Upper lobe of left lung (tissue), 6 donors: ENCODE measurements around the gene BEST3. TPM values are rescaled to one million over a fixed set of nuclear protein-coding genes. Genes with fewer than 3 reads are reported as not detected.
"Not testable (repeated sequence)": the region's sequence is repeated elsewhere in the genome, so short reads cannot be mapped to it uniquely, and the experiment has no call there.

ENCODE experiments used
- ATAC-seq, 2 donors: fragments of 200-7000 bp; cut with Tn5 transposase; one replicate each; pipeline ENCODE4 v1.9.1; 2022; ENCODE audit warnings: mild to moderate bottlenecking in 2 of 2, moderate library complexity in 2 of 2; ENCODE audit not compliant: low FRiP score in 2 of 2
- DNase-seq, 2 donors: peaks; one replicate each; pipeline ENCODE4 v3.0.0-alpha.2; 2019 to 2020
- H3K27ac ChIP-seq, 4 donors: fragments of 200-600 bp; sonication (generic); one replicate each; pipeline ENCODE4 v1.5.1; 2016 to 2019
- H3K27me3 ChIP-seq, 4 donors: fragments of 200-600 bp; sonication (generic); one replicate each; pipeline ENCODE4 v1.5.1; 2017 to 2019
- H3K36me3 ChIP-seq, 4 donors: fragments of 200-600 bp; sonication (generic); one replicate each; pipeline ENCODE4 v1.5.1; 2016 to 2019
- H3K4me1 ChIP-seq, 4 donors: fragments of 200-600 bp; sonication (generic); one replicate each; pipeline ENCODE4 v1.5.1; 2018 to 2019
- H3K4me3 ChIP-seq, 4 donors: fragments of 200-600 bp; sonication (generic); one replicate each; pipeline ENCODE4 v1.5.1; 2017 to 2019; ENCODE audit warnings: mild to moderate bottlenecking in 2 of 4, moderate library complexity in 1 of 4
- H3K9me3 ChIP-seq, 4 donors: fragments of 200-600 bp; sonication (generic); one replicate each; pipeline ENCODE4 v1.5.1; 2018 to 2019
- EP300 ChIP-seq, 4 donors: sonication (generic); formaldehyde crosslinking; IDR thresholded peaks; one replicate each; pipeline ENCODE4 v1.5.1; 2017; ENCODE audit warnings: antibody characterized with exemption in 4 of 4, control low read depth in 2 of 4
- POLR2A ChIP-seq, 4 donors: fragments of 450-650 bp; IDR thresholded peaks; one replicate each; pipeline ENCODE4 v1.5.1; 2016 to 2017; ENCODE audit warnings: antibody characterized with exemption in 4 of 4, mild to moderate bottlenecking in 2 of 4
- POLR2AphosphoS5 ChIP-seq, 2 donors: sonication (generic); formaldehyde crosslinking; IDR thresholded peaks; one replicate each; pipeline ENCODE4 v1.5.1; 2017; ENCODE audit warnings: antibody characterized with exemption in 2 of 2
- WGBS, 2 donors: methylation state at CpG; one replicate each; pipeline ENCODE4 v1.1.5; 2017 to 2018; 5-methylcytosine and 5-hydroxymethylcytosine counted together
- total RNA-seq, 6 donors: library from RNA; depleted of rRNA in 4 of 6; stranded (reverse); fragments of >200 nt in 4 of 6; gene quantifications; one replicate each; pipeline versions ENCODE4 v1.1.0 to v1.2.1, GENCODE V29; 2016 to 2021
- TF ChIP-seq, protein P1 (sequence below), 6 experiments: fragments of 450-650 bp in 4 of 6; fragments of 200-600 bp in 2 of 6; sonication (generic) in 2 of 6; IDR thresholded peaks; one replicate each; pipeline ENCODE4 v1.5.1; 2016 to 2019; ENCODE audit warnings: antibody characterized with exemption in 6 of 6
- donor health status: DM: no; HTN: no; CAD: no; lungs with moderate emphysema.
- donor health status: DM: no; HTN: yes; CAD: no; lungs with severe emphysema.

Gene BEST3
- total RNA-seq, 6 donors from 2014 or later: not detected

DNA sequence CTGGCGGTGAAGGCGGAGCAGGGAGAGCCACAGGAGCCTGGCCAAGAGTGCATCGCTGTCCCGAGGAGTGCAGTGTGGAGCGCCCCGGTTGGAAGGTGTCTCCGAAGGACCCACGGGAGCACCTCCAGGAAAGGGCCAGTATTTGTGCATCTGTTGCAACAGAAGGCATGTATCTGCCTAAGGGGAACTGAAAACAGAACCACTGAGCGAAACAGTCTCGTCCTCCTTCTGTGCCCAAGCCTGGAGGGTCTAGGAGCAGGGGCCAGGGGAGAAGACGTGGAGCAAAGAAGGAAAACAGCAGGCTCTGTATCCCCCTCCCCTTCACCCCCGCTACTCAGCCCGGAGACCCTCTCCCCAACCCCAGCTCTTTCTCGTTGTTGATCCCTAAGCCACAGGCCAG lies 83.1 kb downstream of the BEST3 start:
- DNase-seq: peak in 1 of 2 donors; percentile 36
- H3K4me1 ChIP-seq: no peaks in the 10 kb centered on the region
- 77 to 79% methylated on average over 13 to 14 of the region's 14 CpGs for WGBS, 2 donors
- no peaks in the 10 kb centered on the region for H3K9me3 ChIP-seq
- no peak overlapping the region for H3K27ac ChIP-seq
- no peak overlapping the region for H3K4me3 ChIP-seq
- H3K27me3 ChIP-seq: no peaks in the 10 kb centered on the region
- peak in 1 of 2 donors; percentile 10 for ATAC-seq
- no peak for TF ChIP-seq POLR2AphosphoS5 (IDR thresholded peaks at IDR 0.05)
- TF ChIP-seq POLR2A (IDR thresholded peaks at IDR 0.05): no peak
- TF ChIP-seq, protein P1, sequence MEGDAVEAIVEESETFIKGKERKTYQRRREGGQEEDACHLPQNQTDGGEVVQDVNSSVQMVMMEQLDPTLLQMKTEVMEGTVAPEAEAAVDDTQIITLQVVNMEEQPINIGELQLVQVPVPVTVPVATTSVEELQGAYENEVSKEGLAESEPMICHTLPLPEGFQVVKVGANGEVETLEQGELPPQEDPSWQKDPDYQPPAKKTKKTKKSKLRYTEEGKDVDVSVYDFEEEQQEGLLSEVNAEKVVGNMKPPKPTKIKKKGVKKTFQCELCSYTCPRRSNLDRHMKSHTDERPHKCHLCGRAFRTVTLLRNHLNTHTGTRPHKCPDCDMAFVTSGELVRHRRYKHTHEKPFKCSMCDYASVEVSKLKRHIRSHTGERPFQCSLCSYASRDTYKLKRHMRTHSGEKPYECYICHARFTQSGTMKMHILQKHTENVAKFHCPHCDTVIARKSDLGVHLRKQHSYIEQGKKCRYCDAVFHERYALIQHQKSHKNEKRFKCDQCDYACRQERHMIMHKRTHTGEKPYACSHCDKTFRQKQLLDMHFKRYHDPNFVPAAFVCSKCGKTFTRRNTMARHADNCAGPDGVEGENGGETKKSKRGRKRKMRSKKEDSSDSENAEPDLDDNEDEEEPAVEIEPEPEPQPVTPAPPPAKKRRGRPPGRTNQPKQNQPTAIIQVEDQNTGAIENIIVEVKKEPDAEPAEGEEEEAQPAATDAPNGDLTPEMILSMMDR (IDR thresholded peaks at IDR 0.05): no peak
- TF ChIP-seq EP300 (IDR thresholded peaks at IDR 0.05): no peak
- no peaks in the 10 kb centered on the region for H3K36me3 ChIP-seq

DNA sequence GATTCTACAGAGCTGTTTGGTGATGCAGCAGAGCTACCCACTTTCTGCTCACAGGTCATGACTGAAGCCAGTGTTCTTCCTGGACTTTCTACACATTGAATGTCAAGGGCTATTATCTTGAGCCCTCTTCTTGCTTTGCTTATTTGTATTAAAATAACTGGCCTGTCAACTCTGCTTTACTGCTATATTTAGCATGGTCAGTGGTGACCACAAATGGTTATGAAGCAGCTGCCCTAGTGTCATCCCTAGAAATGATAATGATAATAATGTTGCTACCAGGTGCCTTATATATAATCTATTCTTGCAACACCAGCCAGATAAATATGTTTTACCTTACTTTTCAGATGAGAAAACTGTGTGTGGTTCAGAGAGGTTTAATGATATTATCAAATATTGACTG lies 85.8 kb downstream of the BEST3 start:
- Histone ChIP-seq H3K27ac (no peak overlapping the region), H3K27me3 (no peaks in the 10 kb centered on the region), H3K9me3 (no peaks in the 10 kb centered on the region), H3K36me3 (no peaks in the 10 kb centered on the region), H3K4me1 (no peaks in the 10 kb centered on the region), H3K4me3 (no peak overlapping the region)
- ATAC-seq: no peak
- no peak for DNase-seq
- TF ChIP-seq POLR2A (IDR thresholded peaks at IDR 0.05) (no peak), EP300 (IDR thresholded peaks at IDR 0.05) (no peak), POLR2AphosphoS5 (IDR thresholded peaks at IDR 0.05) (no peak)
- TF ChIP-seq, protein P1 (IDR thresholded peaks at IDR 0.05): no peak

DNA sequence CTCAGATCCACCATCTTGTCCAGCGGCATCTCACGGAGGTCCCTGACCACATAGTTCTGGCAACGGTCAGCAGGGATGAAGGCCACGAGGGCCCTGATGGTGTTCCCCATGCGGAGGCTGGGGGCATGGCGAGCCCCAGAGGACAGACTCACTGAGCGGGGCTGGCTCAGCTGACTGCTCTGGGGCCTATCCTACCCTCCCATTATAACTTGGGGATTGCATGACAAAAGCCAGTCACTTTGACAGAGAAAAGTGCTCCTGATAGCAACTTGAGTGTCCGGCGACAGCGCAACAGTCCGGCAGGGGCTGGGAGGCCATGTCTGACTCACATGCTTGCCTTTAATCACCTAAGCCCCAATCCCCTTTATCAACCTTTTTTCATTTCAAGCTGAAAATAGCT lies 88.4 kb downstream of the BEST3 start, which contains the start of gene LRRC10:
TSS of gene LRRC10 (minus strand) at position 179 of the 400 bp plus-strand sequence. CDS start at position 110, 69 bp downstream.
- no peaks in the 10 kb centered on the region for H3K9me3 ChIP-seq
- H3K27me3 ChIP-seq: no peaks in the 10 kb centered on the region
- ATAC-seq (peak in 1 of 2 donors; percentile 26), DNase-seq (peak in 1 of 2 donors; percentile 33)
- H3K36me3 ChIP-seq: no peaks in the 10 kb centered on the region
- TF ChIP-seq, protein P1 (IDR thresholded peaks at IDR 0.05): no peak
- no peak for TF ChIP-seq EP300 (IDR thresholded peaks at IDR 0.05)
- no peak for TF ChIP-seq POLR2AphosphoS5 (IDR thresholded peaks at IDR 0.05)
- no peak within 1 kb of the TSS for H3K27ac ChIP-seq
- no peak within 1 kb of the TSS for H3K4me3 ChIP-seq
- 94 to 96% methylated on average over 11 of the region's 11 CpGs for WGBS, 2 donors
- H3K4me1 ChIP-seq: no peaks in the 10 kb centered on the region

DNA sequence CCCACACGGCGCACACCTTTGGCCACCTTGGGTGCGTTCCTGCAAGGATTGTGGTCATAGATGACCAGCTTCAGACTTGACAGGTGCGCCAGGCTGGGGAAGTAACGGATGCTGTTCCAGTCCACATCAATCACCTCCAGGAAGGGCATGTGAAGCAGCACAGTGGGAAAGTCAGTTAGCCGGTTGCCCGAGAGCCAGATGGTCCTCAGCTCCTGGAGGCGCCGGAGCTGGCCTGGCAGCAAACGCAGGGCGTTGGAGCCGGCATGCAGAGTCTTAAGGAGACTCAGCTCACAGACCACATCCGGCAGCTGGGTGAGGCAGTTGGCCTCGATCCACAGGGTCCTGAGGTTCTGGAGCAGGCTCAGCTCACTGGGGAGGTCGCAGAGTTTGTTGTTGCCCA lies 89.0 kb downstream of the BEST3 start:
- H3K27me3 ChIP-seq: no peaks in the 10 kb centered on the region
- 95 to 96% methylated on average over 10 to 15 of the region's 15 CpGs for WGBS, 2 donors
- TF ChIP-seq, protein P1 (IDR thresholded peaks at IDR 0.05): no peak
- no peak for TF ChIP-seq EP300 (IDR thresholded peaks at IDR 0.05)
- no peak for TF ChIP-seq POLR2A (IDR thresholded peaks at IDR 0.05)
- TF ChIP-seq POLR2AphosphoS5 (IDR thresholded peaks at IDR 0.05): no peak
- no peak overlapping the region for H3K27ac ChIP-seq
- no peaks in the 10 kb centered on the region for H3K9me3 ChIP-seq
- no peaks in the 10 kb centered on the region for H3K4me1 ChIP-seq
- peak in 1 of 2 donors; percentile 34 for ATAC-seq
- no peaks in the 10 kb centered on the region for H3K36me3 ChIP-seq
- DNase-seq: peak in 1 of 2 donors; percentile 47
- H3K4me3 ChIP-seq: no peak overlapping the region

DNA sequence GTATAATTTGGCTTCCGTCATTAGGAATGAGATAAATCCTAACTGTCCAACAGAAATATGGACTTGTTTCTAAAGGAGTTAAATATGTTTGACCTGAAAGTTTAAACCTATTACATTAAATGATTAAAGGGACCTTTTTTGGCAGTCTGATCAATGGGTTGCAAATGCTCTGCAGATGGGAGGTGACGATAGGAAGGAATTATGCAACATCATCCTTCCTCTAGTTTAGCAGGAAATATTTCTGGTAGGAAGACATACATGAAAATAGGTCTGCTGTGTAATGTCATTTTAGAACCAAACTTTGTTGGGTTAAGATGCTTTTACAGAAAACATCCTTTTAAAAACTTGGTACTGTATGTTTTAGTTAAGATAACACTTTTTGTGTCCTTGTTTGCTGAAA lies 91.0 kb downstream of the BEST3 start:
- Histone ChIP-seq H3K27me3 (no peaks in the 10 kb centered on the region), H3K27ac (no peak overlapping the region), H3K4me3 (no peak overlapping the region), H3K4me1 (no peaks in the 10 kb centered on the region), H3K36me3 (peaks cover 0 to 4% (median under 1%) of the 10 kb centered on the region in 4 donors), H3K9me3 (no peaks in the 10 kb centered on the region)
- 64 to 66% methylated on average over 2 of the region's 2 CpGs for WGBS, 2 donors
- DNase-seq (no peak), ATAC-seq (no peak)
- TF ChIP-seq EP300 (IDR thresholded peaks at IDR 0.05) (no peak), POLR2A (IDR thresholded peaks at IDR 0.05) (no peak), POLR2AphosphoS5 (IDR thresholded peaks at IDR 0.05) (no peak)
- TF ChIP-seq, protein P1 (IDR thresholded peaks at IDR 0.05): no peak

DNA sequence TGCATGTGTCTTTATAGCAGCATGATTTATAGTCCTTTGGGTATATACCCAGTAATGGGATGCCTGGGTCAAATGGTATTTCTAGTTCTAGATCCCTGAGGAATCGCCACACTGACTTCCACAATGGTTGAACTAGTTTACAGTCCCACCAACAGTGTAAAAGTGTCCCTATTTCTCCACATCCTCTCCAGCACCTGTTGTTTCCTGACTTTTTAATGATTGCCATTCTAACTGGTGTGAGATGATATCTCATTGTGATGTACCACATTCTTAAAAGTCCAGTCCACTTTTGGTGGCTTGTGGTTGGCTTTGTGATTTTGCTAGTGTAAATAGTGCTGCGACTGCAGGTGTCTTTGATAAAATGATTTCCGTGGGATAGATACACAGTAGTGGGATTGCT lies 94.8 kb downstream of the BEST3 start:
- DNase-seq, H3K27ac ChIP-seq, H3K9me3 ChIP-seq, ATAC-seq, H3K4me1 ChIP-seq, H3K4me3 ChIP-seq, H3K27me3 ChIP-seq: not testable (repeated sequence)
- peaks cover 21 to 40% (median 30%) of the 10 kb centered on the region in 4 donors for H3K36me3 ChIP-seq
- WGBS, 2 donors: 90% methylated on average over 2 to 3 of the region's 3 CpGs
